ENCODE measurements around the gene KCNS1.

DNA sequence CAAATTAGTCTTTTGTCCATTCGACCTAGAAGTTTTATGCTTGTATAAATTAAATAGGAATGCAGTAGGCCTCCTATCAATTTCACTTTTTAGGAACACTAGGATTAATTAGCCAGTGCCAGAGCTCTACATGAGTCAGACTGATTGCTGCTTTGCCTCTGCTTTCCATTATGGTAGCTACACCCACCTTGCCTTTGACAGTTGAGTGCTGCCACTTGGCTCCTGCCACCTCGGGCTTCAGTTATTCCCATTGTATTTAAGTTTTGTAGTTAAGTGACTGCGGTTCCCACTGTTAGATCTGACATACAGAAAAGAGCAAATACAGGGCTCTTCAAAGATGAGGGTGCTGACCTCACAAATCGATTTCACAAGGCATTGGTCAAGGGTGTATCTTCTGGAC, 39.9 kb upstream of the KCNS1 start:
- TF ChIP-seq, protein P1, sequence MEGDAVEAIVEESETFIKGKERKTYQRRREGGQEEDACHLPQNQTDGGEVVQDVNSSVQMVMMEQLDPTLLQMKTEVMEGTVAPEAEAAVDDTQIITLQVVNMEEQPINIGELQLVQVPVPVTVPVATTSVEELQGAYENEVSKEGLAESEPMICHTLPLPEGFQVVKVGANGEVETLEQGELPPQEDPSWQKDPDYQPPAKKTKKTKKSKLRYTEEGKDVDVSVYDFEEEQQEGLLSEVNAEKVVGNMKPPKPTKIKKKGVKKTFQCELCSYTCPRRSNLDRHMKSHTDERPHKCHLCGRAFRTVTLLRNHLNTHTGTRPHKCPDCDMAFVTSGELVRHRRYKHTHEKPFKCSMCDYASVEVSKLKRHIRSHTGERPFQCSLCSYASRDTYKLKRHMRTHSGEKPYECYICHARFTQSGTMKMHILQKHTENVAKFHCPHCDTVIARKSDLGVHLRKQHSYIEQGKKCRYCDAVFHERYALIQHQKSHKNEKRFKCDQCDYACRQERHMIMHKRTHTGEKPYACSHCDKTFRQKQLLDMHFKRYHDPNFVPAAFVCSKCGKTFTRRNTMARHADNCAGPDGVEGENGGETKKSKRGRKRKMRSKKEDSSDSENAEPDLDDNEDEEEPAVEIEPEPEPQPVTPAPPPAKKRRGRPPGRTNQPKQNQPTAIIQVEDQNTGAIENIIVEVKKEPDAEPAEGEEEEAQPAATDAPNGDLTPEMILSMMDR (IDR thresholded peaks at IDR 0.05): no peak
- TF ChIP-seq, protein P2, sequence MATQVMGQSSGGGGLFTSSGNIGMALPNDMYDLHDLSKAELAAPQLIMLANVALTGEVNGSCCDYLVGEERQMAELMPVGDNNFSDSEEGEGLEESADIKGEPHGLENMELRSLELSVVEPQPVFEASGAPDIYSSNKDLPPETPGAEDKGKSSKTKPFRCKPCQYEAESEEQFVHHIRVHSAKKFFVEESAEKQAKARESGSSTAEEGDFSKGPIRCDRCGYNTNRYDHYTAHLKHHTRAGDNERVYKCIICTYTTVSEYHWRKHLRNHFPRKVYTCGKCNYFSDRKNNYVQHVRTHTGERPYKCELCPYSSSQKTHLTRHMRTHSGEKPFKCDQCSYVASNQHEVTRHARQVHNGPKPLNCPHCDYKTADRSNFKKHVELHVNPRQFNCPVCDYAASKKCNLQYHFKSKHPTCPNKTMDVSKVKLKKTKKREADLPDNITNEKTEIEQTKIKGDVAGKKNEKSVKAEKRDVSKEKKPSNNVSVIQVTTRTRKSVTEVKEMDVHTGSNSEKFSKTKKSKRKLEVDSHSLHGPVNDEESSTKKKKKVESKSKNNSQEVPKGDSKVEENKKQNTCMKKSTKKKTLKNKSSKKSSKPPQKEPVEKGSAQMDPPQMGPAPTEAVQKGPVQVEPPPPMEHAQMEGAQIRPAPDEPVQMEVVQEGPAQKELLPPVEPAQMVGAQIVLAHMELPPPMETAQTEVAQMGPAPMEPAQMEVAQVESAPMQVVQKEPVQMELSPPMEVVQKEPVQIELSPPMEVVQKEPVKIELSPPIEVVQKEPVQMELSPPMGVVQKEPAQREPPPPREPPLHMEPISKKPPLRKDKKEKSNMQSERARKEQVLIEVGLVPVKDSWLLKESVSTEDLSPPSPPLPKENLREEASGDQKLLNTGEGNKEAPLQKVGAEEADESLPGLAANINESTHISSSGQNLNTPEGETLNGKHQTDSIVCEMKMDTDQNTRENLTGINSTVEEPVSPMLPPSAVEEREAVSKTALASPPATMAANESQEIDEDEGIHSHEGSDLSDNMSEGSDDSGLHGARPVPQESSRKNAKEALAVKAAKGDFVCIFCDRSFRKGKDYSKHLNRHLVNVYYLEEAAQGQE (IDR thresholded peaks at IDR 0.05; ENCODE audit: insufficient read depth in 1 of 2, low read depth in 2 of 2, low read length in 1 of 2): no peak
- no peak for TF ChIP-seq POLR2AphosphoS5 (IDR thresholded peaks at IDR 0.05; ENCODE audit: low read depth, low read length)
- TF ChIP-seq TCF7L2 (IDR thresholded peaks at IDR 0.05; ENCODE audit: low read depth, low read length): no peak
- TF ChIP-seq SIN3A (IDR thresholded peaks at IDR 0.05; ENCODE audit: borderline replicate concordance, insufficient read depth, low read depth, low read length): no peak

All from Panc1 (cell line).